Liver (tissue), 9 donors: ENCODE measurements around the gene TGFBI. TPM values are rescaled to one million over a fixed set of nuclear protein-coding genes. Genes with fewer than 3 reads are reported as not detected.

Source experiments
- DNase-seq: peaks from one replicate; pipeline ENCODE4 v3.0.0-alpha.2; 2017; ENCODE audit warnings: low spot score
- H3K27ac ChIP-seq, 2 donors: one replicate each; pipeline ENCODE4 v1.7.0; 2013; ENCODE audit warnings: inconsistent platforms in 2 of 2, low read length in 2 of 2, control low read depth in 1 of 2, low read depth in 1 of 2, mild to moderate bottlenecking in 1 of 2
- H3K27me3 ChIP-seq, 4 donors: one replicate each; pipeline versions ENCODE4 v1.6.1 to v1.7.0; 2013; ENCODE audit warnings: low read length in 3 of 4, inconsistent platforms in 1 of 4, mild to moderate bottlenecking in 1 of 4, moderate library complexity in 1 of 4; ENCODE audit not compliant: control insufficient read depth in 4 of 4, insufficient read depth in 4 of 4
- H3K36me3 ChIP-seq, 4 donors: one replicate each; pipeline versions ENCODE4 v1.6.1 to v1.7.0; 2013; ENCODE audit warnings: low read length in 3 of 4, mild to moderate bottlenecking in 3 of 4, low read depth in 1 of 4, moderate library complexity in 1 of 4; ENCODE audit not compliant: control insufficient read depth in 4 of 4, insufficient read depth in 3 of 4
- H3K4me1 ChIP-seq, 4 donors: one replicate each; pipeline versions ENCODE4 v1.6.1 to v1.7.0; 2013; ENCODE audit warnings: low read length in 3 of 4, mild to moderate bottlenecking in 3 of 4, moderate library complexity in 1 of 4; ENCODE audit not compliant: control insufficient read depth in 4 of 4, insufficient read depth in 4 of 4
- H3K4me3 ChIP-seq, 3 donors: one replicate each; pipeline versions ENCODE4 v1.6.1 to v1.7.0; 2013; ENCODE audit warnings: low read length in 3 of 3, control low read depth in 1 of 3, low read depth in 1 of 3, mild to moderate bottlenecking in 1 of 3
- H3K9ac ChIP-seq, 2 donors: one replicate each; pipeline ENCODE4 v1.7.0; 2013; ENCODE audit warnings: low read length in 2 of 2, mild to moderate bottlenecking in 2 of 2, moderate library complexity in 2 of 2, control low read depth in 1 of 2, low read depth in 1 of 2
- H3K9me3 ChIP-seq, 4 donors: one replicate each; pipeline versions ENCODE4 v1.6.1 to v1.7.0; 2013; ENCODE audit warnings: low read length in 3 of 4; ENCODE audit not compliant: control insufficient read depth in 4 of 4
- ATF3 ChIP-seq: IDR thresholded peaks from 2 replicates; pipeline ENCODE4 v1.6.1; 2016; ENCODE audit warnings: antibody characterized with exemption
- CTCF ChIP-seq: fragments of 150-350 bp; IDR thresholded peaks from 2 replicates; pipeline ENCODE4 v1.5.1; 2017; ENCODE audit warnings: improper control_type of control experiment, low read depth, low read length; ENCODE audit not compliant: missing input control
- EGR1 ChIP-seq, 2 donors: IDR thresholded peaks; 2 replicates each; pipeline ENCODE4 v1.6.1; 2016 to 2018; ENCODE audit warnings: antibody characterized with exemption in 2 of 2, low read depth in 2 of 2
- FOXA1 ChIP-seq: IDR thresholded peaks from 2 replicates; pipeline ENCODE4 v1.6.1; 2016; ENCODE audit warnings: antibody characterized with exemption
- FOXA2 ChIP-seq: IDR thresholded peaks from 2 replicates; pipeline ENCODE4 v1.6.1; 2016; ENCODE audit warnings: antibody characterized with exemption
- GABPA ChIP-seq, 2 donors: IDR thresholded peaks in 1 of 2; conservative IDR thresholded peaks in 1 of 2; 2 replicates each; pipeline ENCODE4 v1.6.1; 2016; ENCODE audit warnings: antibody characterized with exemption in 2 of 2, mild to moderate bottlenecking in 1 of 2, moderate library complexity in 1 of 2
- HNF4A ChIP-seq, 2 donors: conservative IDR thresholded peaks; 2 replicates each; pipeline ENCODE4 v1.6.1; 2016; ENCODE audit warnings: antibody characterized with exemption in 2 of 2, mild to moderate bottlenecking in 2 of 2
- HNF4G ChIP-seq: IDR thresholded peaks from 2 replicates; pipeline ENCODE4 v1.6.1; 2016; ENCODE audit warnings: antibody characterized with exemption
- JUND ChIP-seq, 2 donors: IDR thresholded peaks; 2 replicates each; pipeline ENCODE4 v1.6.1; 2016; ENCODE audit warnings: antibody characterized with exemption in 2 of 2
- MAX ChIP-seq: IDR thresholded peaks from 2 replicates; pipeline ENCODE4 v1.6.1; 2016; ENCODE audit warnings: antibody characterized with exemption
- NR2F2 ChIP-seq: IDR thresholded peaks from 2 replicates; pipeline ENCODE4 v1.6.1; 2016; ENCODE audit warnings: antibody characterized with exemption
- RAD21 ChIP-seq, 2 donors: IDR thresholded peaks; 2 replicates each; pipeline ENCODE4 v1.6.1; 2016; ENCODE audit warnings: antibody characterized with exemption in 2 of 2, mild to moderate bottlenecking in 2 of 2
- REST ChIP-seq: IDR thresholded peaks from 2 replicates; pipeline ENCODE4 v1.6.1; 2016; ENCODE audit warnings: antibody characterized with exemption, mild to moderate bottlenecking
- RXRA ChIP-seq, 2 donors: IDR thresholded peaks; 2 replicates each; pipeline ENCODE4 v1.6.1; 2017 to 2018; ENCODE audit warnings: antibody characterized with exemption in 2 of 2, mild to moderate bottlenecking in 1 of 2
- SP1 ChIP-seq: IDR thresholded peaks from 2 replicates; pipeline ENCODE4 v1.6.1; 2018; ENCODE audit warnings: antibody characterized with exemption, mild to moderate bottlenecking
- TAF1 ChIP-seq: conservative IDR thresholded peaks from 2 replicates; pipeline ENCODE4 v1.6.1; 2016; ENCODE audit warnings: antibody characterized with exemption, mild to moderate bottlenecking
- YY1 ChIP-seq: IDR thresholded peaks from 2 replicates; pipeline ENCODE4 v1.6.1; 2016; ENCODE audit warnings: antibody characterized with exemption, mild to moderate bottlenecking
- ZBTB33 ChIP-seq: IDR thresholded peaks from 2 replicates; pipeline ENCODE4 v1.6.1; 2016; ENCODE audit warnings: antibody characterized with exemption
- WGBS: extraction: QIAGEN DNeasy Blood & Tissue Kit; methylation state at CpG from one replicate; pipeline ENCODE4 v1.1.7; 2013; 5-methylcytosine and 5-hydroxymethylcytosine counted together
- polyA plus RNA-seq, 2 donors: library from polyadenylated mRNA; stranded (reverse) in 1 of 2; unstranded in 1 of 2; fragments of 200-250 nt in 1 of 2; fragments of >200 nt in 1 of 2; fragmentation: Nextera tagmentation in 1 of 2; extraction: Ambion mirVana in 1 of 2; gene quantifications; one replicate each; pipeline versions ENCODE4 v1.2.1 to v1.2.3, GENCODE V29; 2013 to 2015
- total RNA-seq, 2 donors: library from RNA; depleted of rRNA; stranded (reverse); fragments of >200 nt; gene quantifications; one replicate each; pipeline ENCODE4 v1.2.3, GENCODE V29; 2014
- donor health status: healthy.
- donor health status: healthy.
- donor health status: healthy.
- donor health status: healthy.
- donor health status: healthy.

The TGFBI gene
- total and polyA plus RNA-seq, 4 donors, result 33.7 to 144 (median 44.1) TPM

- peaks cover 0 to 3% (median 0%) of the 10 kb centered on the region in 4 donors for H3K36me3 ChIP-seq
- H3K27me3 ChIP-seq, result no peaks in the 10 kb centered on the region
- 54% methylated on average over 7 of the region's 7 CpGs for WGBS
- no peak overlapping the region for H3K9ac ChIP-seq
- H3K9me3 ChIP-seq, result no peaks in the 10 kb centered on the region
- no peak overlapping the region for H3K4me3 ChIP-seq
- no peak for DNase-seq
- peak overlapping the region in 1 of 2 donors; percentile 33 for H3K27ac ChIP-seq
- TF ChIP-seq RAD21 (IDR thresholded peaks at IDR 0.05), result peak; percentile 79 to 86
- peak; percentile 47 for TF ChIP-seq CTCF
- TF ChIP-seq HNF4A (conservative IDR thresholded peaks at IDR 0.05), result peak in 1 of 2 donors; percentile 13
- TF ChIP-seq SP1, result no peak
- peaks cover 0 to 4% (median 0%) of the 10 kb centered on the region in 4 donors for H3K4me1 ChIP-seq
Observed at GRCh38 chr5:135989686-135990085, 39.1 kb upstream of the TGFBI start.

GRCh38 chr5:135990528-135991255 is 38.1 kb upstream of the TGFBI start:
- no peak for DNase-seq
- H3K9ac ChIP-seq, result no peak overlapping the region
- H3K9me3 ChIP-seq, result no peaks in the 10 kb centered on the region
- peaks cover 0 to 3% (median 0%) of the 10 kb centered on the region in 4 donors for H3K36me3 ChIP-seq
- H3K27ac ChIP-seq, result no peak overlapping the region
- WGBS, result 88% methylated on average over 21 of the region's 21 CpGs
- TF ChIP-seq TAF1 (no peak), SP1 (no peak), HNF4G (no peak), CTCF (no peak), YY1 (no peak), REST (no peak), RXRA (IDR thresholded peaks at IDR 0.05) (no peak), RAD21 (IDR thresholded peaks at IDR 0.05) (no peak), JUND (IDR thresholded peaks at IDR 0.05) (no peak), ATF3 (no peak), FOXA1 (no peak), MAX (no peak), FOXA2 (no peak), NR2F2 (no peak), EGR1 (IDR thresholded peaks at IDR 0.05; ENCODE audit: low read depth in 2 of 2) (no peak), HNF4A (conservative IDR thresholded peaks at IDR 0.05) (no peak), GABPA (IDR thresholded peaks at IDR 0.05 in 1 of 2, conservative IDR thresholded peaks at IDR 0.05 in 1 of 2) (no peak), ZBTB33 (no peak)
- no peaks in the 10 kb centered on the region for H3K27me3 ChIP-seq
- no peak overlapping the region for H3K4me3 ChIP-seq
- H3K4me1 ChIP-seq, result peaks cover 0 to 4% (median 0%) of the 10 kb centered on the region in 4 donors
